Astrocyte of the cerebellum (primary cell): ENCODE results near the gene KIAA1191.

ENCODE experiments used
- DNase-seq: peaks from one replicate; pipeline ENCODE4 v3.0.0-alpha.2; 2011; ENCODE audit warnings: low read depth
- H3K4me3 ChIP-seq: 2 replicates; pipeline ENCODE4 v1.5.1; 2011; ENCODE audit warnings: mild to moderate bottlenecking, low read depth, low read length, moderate library complexity
- CTCF ChIP-seq: IDR thresholded peaks from 2 replicates; pipeline ENCODE4 v1.5.1; 2012; ENCODE audit warnings: low read length, low read depth, moderate library complexity, mild to moderate bottlenecking; ENCODE audit errors: missing control alignments
- in situ Hi-C: cut with HindIII; loops from 2 replicates; pipeline ENCODE4 v1.10.0; 2017; ENCODE audit warnings: low sequenced_read_pairs

The KIAA1191 gene

GRCh38 chr5:176394881-176395675 is 33.5 kb upstream of the KIAA1191 start:
- DNase-seq: no peak
- TF ChIP-seq CTCF: no peak
- no peak overlapping the region for H3K4me3 ChIP-seq
- in situ Hi-C loops: no loop called here

- no peak for DNase-seq
- no peak for TF ChIP-seq CTCF
- in situ Hi-C loops: no loop called here
- H3K4me3 ChIP-seq: no peak overlapping the region
Measured at GRCh38 chr5:176394096-176394495, 32.5 kb upstream of the KIAA1191 start.

- in situ Hi-C loops: no loop called here
Measured at GRCh38 chr5:176392526-176392925, 31.0 kb upstream of the KIAA1191 start.

GRCh38 chr5:176391999-176392398 is 30.4 kb upstream of the KIAA1191 start:
- H3K4me3 ChIP-seq: no peak overlapping the region
- in situ Hi-C loops: no loop called here
- no peak for TF ChIP-seq CTCF
- no peak for DNase-seq

More at GRCh38 chr5:176392526-176392925, 31.0 kb upstream of the KIAA1191 start:
- no peak overlapping the region for H3K4me3 ChIP-seq
- TF ChIP-seq CTCF: no peak
- no peak for DNase-seq

GRCh38 chr5:176391479-176391878 is 29.9 kb upstream of the KIAA1191 start:
- in situ Hi-C loops: no loop called here
- no peak for DNase-seq
- no peak for TF ChIP-seq CTCF
- no peak overlapping the region for H3K4me3 ChIP-seq

- TF ChIP-seq CTCF: no peak
- in situ Hi-C loops: no loop called here
- H3K4me3 ChIP-seq: peak overlapping the region; percentile 95
- DNase-seq: no peak
Measured at GRCh38 chr5:176389135-176390123, 27.9 kb upstream of the KIAA1191 start.
